Activated naive CD8-positive, alpha-beta T cell treated with anti-CD3 and anti-CD28 coated beads for 36 hours (primary cell): ENCODE data around the gene HOXD4. TPM values are rescaled to one million over a fixed set of nuclear protein-coding genes. Genes with fewer than 3 reads are reported as not detected.

Experiments used
- DNase-seq: peaks from one replicate; pipeline ENCODE4 v3.0.0; 2021
- H3K27ac Mint-ChIP-seq: one replicate; pipeline ENCODE4 v1.8.0; 2022; ENCODE audit warnings: mild to moderate bottlenecking, moderate library complexity, mixed read lengths
- H3K27me3 Mint-ChIP-seq: one replicate; pipeline ENCODE4 v1.8.0; 2022; ENCODE audit warnings: mild to moderate bottlenecking, mixed read lengths
- H3K36me3 Mint-ChIP-seq: one replicate; pipeline ENCODE4 v1.8.0; 2021; ENCODE audit warnings: mild to moderate bottlenecking, mixed read lengths
- H3K4me1 Mint-ChIP-seq: one replicate; pipeline ENCODE4 v1.8.0; 2021; ENCODE audit warnings: mixed read lengths
- H3K4me3 Mint-ChIP-seq: one replicate; pipeline ENCODE4 v1.8.0; 2022; ENCODE audit warnings: mild to moderate bottlenecking, moderate library complexity, mixed read lengths
- H3K9me3 Mint-ChIP-seq: one replicate; pipeline ENCODE4 v1.8.0; 2022; ENCODE audit warnings: mixed read lengths
- total RNA-seq, 2 experiments: library from RNA; stranded (reverse); gene quantifications; one replicate each; pipeline ENCODE4 v1.2.3, GENCODE V29; 2021

The HOXD4 gene
- total RNA-seq, 2 experiments from 2014 or later, result not detected

DNA sequence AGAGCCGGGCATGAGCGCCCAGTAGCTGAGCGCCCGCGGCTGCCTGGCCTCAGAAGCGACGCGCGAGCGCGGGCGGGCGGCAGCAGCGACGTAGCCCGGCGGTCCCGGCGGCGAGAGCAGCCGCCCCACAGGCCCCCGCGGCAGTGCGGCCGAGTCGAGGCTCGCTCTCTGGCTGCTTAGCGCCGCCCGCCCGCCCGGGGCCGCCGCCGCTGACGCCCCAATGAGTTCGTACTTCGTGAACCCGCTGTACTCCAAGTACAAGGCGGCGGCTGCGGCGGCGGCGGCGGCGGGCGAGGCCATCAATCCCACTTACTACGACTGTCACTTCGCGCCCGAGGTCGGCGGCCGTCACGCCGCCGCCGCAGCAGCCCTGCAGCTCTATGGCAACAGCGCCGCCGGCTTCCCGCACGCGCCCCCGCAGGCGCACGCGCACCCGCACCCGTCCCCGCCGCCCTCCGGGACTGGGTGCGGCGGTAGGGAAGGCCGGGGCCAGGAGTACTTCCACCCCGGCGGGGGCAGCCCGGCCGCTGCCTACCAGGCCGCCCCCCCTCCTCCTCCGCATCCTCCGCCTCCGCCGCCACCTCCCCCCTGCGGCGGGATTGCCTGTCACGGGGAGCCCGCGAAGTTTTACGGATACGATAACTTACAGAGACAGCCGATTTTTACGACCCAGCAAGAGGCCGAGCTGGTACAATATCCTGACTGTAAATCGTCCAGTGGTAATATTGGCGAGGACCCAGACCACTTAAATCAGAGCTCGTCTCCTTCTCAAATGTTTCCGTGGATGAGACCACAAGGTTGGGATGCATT lies 21.0 kb upstream of the HOXD4 start:
- Mint-ChIP-seq H3K27ac (no peak overlapping the region), H3K27me3 (peaks cover 91% of the 10 kb centered on the region), H3K36me3 (no peaks in the 10 kb centered on the region), H3K9me3 (no peaks in the 10 kb centered on the region), H3K4me1 (peaks cover 28% of the 10 kb centered on the region), H3K4me3 (peak overlapping the region; percentile 45)
- DNase-seq, result peak; percentile 37

GRCh38 chr2:176130957-176131847 lies 20.1 kb upstream of the HOXD4 start:
- Mint-ChIP-seq H3K27me3 (peaks cover 91% of the 10 kb centered on the region), H3K36me3 (peaks cover 1% of the 10 kb centered on the region), H3K4me1 (peaks cover 34% of the 10 kb centered on the region), H3K27ac (no peak overlapping the region), H3K4me3 (peak overlapping the region; percentile 45), H3K9me3 (peaks cover 2% of the 10 kb centered on the region)
- DNase-seq, result no peak

DNA sequence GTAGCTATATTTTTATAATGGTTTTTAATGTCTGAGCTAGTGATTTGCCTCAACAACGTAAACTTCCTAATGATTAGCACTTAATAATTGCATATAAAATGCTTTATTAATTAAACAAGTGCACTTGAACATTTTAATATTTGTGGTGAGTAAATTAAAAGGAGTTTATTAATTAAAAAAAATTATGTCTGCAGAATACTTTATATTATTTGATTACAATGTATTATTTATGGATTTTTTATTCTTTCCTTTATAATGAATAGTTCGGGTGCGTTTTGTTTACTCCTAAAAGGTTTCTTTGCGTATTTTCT lies 19.5 kb upstream of the HOXD4 start:
- Mint-ChIP-seq H3K9me3 (peaks cover 2% of the 10 kb centered on the region), H3K27me3 (peaks cover 89% of the 10 kb centered on the region), H3K4me3 (peak overlapping the region; percentile 66), H3K27ac (no peak overlapping the region), H3K4me1 (peaks cover 34% of the 10 kb centered on the region), H3K36me3 (peaks cover 1% of the 10 kb centered on the region)
- DNase-seq, result no peak

DNA sequence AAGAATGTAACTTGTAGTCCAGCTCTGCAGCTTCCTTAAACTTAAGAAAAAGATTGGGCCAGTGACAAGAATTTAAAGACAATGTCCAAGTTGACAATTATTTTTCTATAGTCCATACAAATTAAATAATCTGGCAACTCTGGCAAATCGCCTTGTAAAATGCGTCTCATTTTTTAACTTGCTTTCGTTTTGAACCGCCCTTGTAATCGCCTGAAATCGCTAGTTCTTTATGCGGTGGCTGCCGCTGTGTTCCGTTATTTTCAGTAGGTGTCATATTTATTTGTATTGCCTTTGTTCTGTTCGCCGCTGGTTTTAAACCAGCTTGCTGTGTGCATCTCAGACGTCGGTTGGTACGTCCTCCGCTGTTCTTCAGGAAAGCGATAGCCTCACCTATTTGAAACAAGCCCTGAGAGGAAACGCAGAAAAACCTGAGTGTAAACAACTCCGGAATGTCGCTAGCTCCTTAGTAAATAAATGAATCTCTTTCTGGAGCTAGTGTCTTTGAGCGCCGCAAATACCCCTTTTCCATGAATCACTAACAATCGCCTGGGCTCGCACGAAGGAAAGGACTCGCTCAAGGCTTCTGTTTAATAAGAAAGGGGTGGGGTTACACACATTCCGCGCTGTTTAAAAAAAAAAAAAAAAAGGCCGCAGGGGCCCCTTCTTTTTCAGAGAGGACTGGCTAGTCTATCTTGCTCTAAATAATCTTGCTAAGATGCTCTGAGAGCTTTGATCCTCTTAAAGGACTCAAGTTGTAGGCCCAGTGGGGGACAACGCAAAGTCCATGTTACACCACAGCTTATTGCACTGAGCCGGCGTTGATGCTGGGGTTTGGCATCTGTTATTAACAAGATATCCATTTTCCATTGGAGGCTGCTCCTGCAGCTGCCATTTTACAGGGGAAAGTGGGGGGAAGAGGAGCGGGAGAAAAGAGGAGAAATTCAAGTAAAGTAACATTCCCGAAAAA lies 18.9 kb upstream of the HOXD4 start:
- Mint-ChIP-seq H3K4me3 (peak overlapping the region; percentile 66), H3K27ac (no peak overlapping the region), H3K36me3 (peaks cover 2% of the 10 kb centered on the region), H3K27me3 (peaks cover 89% of the 10 kb centered on the region), H3K4me1 (peaks cover 32% of the 10 kb centered on the region), H3K9me3 (peaks cover 2% of the 10 kb centered on the region)
- no peak for DNase-seq

DNA sequence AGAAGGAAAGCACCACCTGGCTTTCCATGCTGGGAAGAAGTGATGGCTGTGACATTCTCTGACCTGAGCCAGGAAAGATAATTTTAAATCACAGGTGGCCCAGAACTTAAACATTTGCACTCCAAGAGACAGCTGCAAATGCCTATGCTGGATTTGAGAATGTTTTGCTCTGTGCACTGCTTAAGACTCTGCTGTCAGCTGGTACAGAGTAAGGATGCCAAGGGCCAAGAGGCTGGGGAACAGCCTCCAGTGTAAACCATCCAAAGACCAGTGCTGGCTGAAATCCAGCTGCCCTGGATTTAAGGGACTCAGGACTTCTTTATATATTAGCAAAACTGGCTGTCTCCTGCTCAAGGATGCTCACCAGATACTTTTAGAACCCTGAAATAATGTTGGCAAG lies 18.0 kb upstream of the HOXD4 start:
- DNase-seq, result no peak
- H3K36me3 Mint-ChIP-seq, result peaks cover 5% of the 10 kb centered on the region
- peaks cover 89% of the 10 kb centered on the region for H3K27me3 Mint-ChIP-seq
- H3K27ac Mint-ChIP-seq, result no peak overlapping the region
- H3K9me3 Mint-ChIP-seq, result peaks cover 4% of the 10 kb centered on the region
- H3K4me1 Mint-ChIP-seq, result peaks cover 30% of the 10 kb centered on the region
- H3K4me3 Mint-ChIP-seq, result no peak overlapping the region

DNA sequence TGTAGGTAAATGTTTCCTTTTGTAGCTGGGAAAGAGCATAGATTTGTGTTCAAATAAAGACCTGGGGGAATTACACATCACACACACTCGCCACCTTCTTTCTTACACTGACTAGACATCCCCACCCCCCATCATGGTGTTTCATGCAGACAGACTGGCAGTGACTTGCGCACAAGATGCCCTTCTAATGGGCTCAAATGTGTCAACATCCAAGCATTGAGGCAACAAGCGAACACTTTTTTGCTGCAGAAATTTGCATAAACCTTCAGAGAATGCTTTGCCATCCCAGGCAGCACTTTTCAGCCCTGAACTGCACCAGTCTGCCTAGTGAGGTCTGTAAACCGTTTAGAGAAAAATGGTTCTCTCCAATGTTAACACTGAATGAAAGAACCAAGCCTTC lies 17.3 kb upstream of the HOXD4 start:
- Mint-ChIP-seq H3K4me3 (no peak overlapping the region), H3K4me1 (peaks cover 31% of the 10 kb centered on the region), H3K27me3 (peaks cover 89% of the 10 kb centered on the region), H3K9me3 (peaks cover 6% of the 10 kb centered on the region), H3K36me3 (peaks cover 8% of the 10 kb centered on the region), H3K27ac (no peak overlapping the region)
- DNase-seq, result no peak

- DNase-seq, result no peak
- Mint-ChIP-seq H3K9me3 (peaks cover 6% of the 10 kb centered on the region), H3K4me1 (peaks cover 33% of the 10 kb centered on the region), H3K27ac (no peak overlapping the region), H3K4me3 (no peak overlapping the region), H3K36me3 (peaks cover 9% of the 10 kb centered on the region), H3K27me3 (peaks cover 95% of the 10 kb centered on the region)
These were observed 16.3 kb upstream of the HOXD4 start for GRCh38 chr2:176135035-176135440.

- H3K4me3 Mint-ChIP-seq, result no peak overlapping the region
These were observed 14.7 kb upstream of the HOXD4 start for GRCh38 chr2:176136374-176137251.

DNA sequence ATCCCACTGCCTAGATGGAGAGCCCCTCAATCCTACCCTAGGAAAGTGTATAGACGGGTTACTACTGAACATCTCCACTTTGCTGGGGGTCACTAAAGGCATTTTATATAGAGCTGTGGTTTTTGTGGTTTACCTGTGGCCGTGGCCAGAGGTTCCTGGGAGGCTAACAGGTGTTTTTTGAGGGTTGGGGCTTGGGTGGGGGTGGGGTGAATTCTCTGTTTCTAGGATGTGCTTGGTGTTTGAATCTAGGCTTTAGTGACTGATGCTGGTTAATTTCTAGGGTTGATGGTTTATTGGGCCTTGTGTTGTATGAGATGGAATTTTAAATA lies 14.1 kb upstream of the HOXD4 start:
- Mint-ChIP-seq H3K4me1 (peaks cover 28% of the 10 kb centered on the region), H3K27ac (no peak overlapping the region), H3K36me3 (peaks cover 9% of the 10 kb centered on the region), H3K9me3 (peaks cover 6% of the 10 kb centered on the region), H3K4me3 (no peak overlapping the region), H3K27me3 (peaks cover 95% of the 10 kb centered on the region)
- DNase-seq, result no peak

More at GRCh38 chr2:176136374-176137251, 14.7 kb upstream of the HOXD4 start:
- Mint-ChIP-seq H3K36me3 (peaks cover 9% of the 10 kb centered on the region), H3K4me1 (peaks cover 31% of the 10 kb centered on the region), H3K9me3 (peaks cover 6% of the 10 kb centered on the region), H3K27me3 (peaks cover 93% of the 10 kb centered on the region), H3K27ac (no peak overlapping the region)
- no peak for DNase-seq

DNA sequence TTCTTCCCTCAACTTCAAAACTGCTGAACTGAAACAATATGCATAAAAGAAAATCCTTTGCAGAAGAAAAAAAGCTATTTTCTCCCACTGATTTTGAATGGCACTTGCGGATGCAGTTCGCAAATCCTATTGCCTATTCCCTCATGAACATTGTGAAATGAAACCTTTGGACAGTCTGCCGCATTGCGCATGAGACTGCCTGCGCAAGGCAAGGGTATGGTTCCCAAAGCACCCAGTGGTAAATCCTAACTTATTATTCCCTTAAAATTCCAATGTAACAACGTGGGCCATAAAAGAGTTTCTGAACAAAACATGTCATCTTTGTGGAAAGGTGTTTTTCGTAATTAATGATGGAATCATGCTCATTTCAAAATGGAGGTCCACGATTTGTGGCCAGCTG lies 13.4 kb upstream of the HOXD4 start:
- no peak overlapping the region for H3K4me3 Mint-ChIP-seq
- H3K27me3 Mint-ChIP-seq, result peaks cover 91% of the 10 kb centered on the region
- peaks cover 24% of the 10 kb centered on the region for H3K4me1 Mint-ChIP-seq
- peaks cover 6% of the 10 kb centered on the region for H3K9me3 Mint-ChIP-seq
- no peak overlapping the region for H3K27ac Mint-ChIP-seq
- DNase-seq, result no peak
- peaks cover 9% of the 10 kb centered on the region for H3K36me3 Mint-ChIP-seq

DNA sequence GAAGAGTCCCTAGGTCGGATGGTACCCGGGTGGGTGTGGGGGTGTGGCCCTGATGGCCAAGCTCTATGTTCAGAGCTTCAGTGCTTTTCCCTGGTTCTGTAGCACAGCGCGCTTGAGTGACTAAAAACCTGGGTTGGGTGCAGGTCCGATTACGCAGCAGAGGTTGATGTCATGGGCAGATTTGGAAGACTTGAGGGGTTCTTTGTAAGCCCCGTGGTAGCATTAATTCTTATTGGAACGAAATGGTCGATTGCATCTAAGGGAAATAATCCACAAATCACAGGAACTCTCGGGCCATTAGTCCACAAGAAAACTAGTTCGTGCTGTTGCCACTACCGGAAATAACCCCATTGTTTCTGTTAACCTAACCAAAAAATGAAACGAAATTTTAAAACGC lies 12.8 kb upstream of the HOXD4 start:
- H3K27me3 Mint-ChIP-seq, result peaks cover 91% of the 10 kb centered on the region
- peaks cover 6% of the 10 kb centered on the region for H3K9me3 Mint-ChIP-seq
- H3K4me1 Mint-ChIP-seq, result peaks cover 22% of the 10 kb centered on the region
- DNase-seq, result no peak
- no peak overlapping the region for H3K4me3 Mint-ChIP-seq
- H3K27ac Mint-ChIP-seq, result no peak overlapping the region
- peaks cover 9% of the 10 kb centered on the region for H3K36me3 Mint-ChIP-seq

- Mint-ChIP-seq H3K27ac (no peak overlapping the region), H3K36me3 (peaks cover 9% of the 10 kb centered on the region), H3K27me3 (peaks cover 91% of the 10 kb centered on the region), H3K4me1 (peaks cover 22% of the 10 kb centered on the region), H3K9me3 (peaks cover 6% of the 10 kb centered on the region), H3K4me3 (no peak overlapping the region)
- no peak for DNase-seq
These were observed 12.3 kb upstream of the HOXD4 start for GRCh38 chr2:176138923-176139660.

DNA sequence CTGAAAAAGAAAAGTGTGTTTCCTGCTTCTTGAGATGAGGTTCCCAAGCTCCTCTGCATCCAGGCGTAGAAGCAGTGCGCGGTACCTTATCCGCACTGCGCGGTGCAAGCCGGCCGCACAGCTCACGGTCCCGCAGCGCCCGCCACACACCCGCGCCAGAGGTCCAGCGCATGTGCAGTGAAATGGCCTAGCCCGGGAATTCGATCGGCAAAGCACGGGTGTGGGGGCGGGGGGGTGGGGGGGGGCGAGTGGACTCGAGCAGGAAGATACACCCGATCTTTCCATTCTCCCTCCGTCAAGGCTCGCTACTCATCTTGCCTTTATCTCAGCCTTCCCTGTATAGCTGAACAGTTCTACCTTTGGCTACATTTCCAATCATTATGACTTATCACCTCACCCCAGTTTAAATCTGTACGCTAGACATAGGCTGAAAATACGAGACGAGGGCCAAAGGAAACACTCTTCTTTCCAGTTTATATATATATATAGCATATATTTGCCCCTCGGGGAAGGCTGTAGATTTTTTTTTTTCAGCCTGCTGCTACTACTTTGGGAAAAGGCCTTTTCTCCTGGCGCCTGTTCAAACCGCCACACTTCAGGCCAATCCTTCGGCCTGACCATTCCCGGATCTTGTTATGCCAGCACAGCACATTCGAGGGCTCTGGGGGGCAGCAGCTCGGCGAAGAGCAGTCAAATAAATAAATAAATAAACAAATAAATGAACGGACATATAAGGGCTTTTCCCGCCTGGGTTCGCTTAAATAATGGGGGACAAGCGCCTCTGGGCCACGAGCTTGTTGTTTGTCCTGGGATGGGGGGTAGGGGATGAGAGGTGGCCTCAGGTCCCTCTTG lies 11.5 kb upstream of the HOXD4 start:
- Mint-ChIP-seq H3K27me3 (peaks cover 88% of the 10 kb centered on the region), H3K36me3 (peaks cover 9% of the 10 kb centered on the region), H3K4me3 (peak overlapping the region; percentile 14), H3K4me1 (peaks cover 22% of the 10 kb centered on the region), H3K9me3 (peaks cover 6% of the 10 kb centered on the region), H3K27ac (no peak overlapping the region)
- DNase-seq, result no peak
